ENCODE results near the gene PUS1.

The PUS1 gene

GRCh38 chr12:131897276-131897675 lies 31.8 kb upstream of the PUS1 start:
- Histone ChIP-seq H4K20me1 (ENCODE audit: insufficient read depth, low read length) (peaks cover 49% of the 10 kb centered on the region), H3K9me3 (ENCODE audit: insufficient read depth, low read length, severe bottlenecking) (no peaks in the 10 kb centered on the region), H3K4me3 (ENCODE audit: low read depth in 1 of 2, low read length in 2 of 2) (peak overlapping the region in 1 of 2 experiments; percentile 13; a peak in 1 of 4 replicates), H3K79me2 (ENCODE audit: insufficient read depth, low read length) (peaks cover 70% of the 10 kb centered on the region), H3K36me3 (ENCODE audit: insufficient read depth, low read length) (peaks cover 45% of the 10 kb centered on the region), H3K9ac (ENCODE audit: low read depth, low read length) (peak overlapping the region; percentile 68; the same call in 1 of the 2 replicates), H3K4me1 (ENCODE audit: insufficient read depth, low read length) (peaks cover 34% of the 10 kb centered on the region), H3K27me3 (ENCODE audit: insufficient read depth, low read length, poor library complexity) (no peaks in the 10 kb centered on the region), H3K27ac (ENCODE audit: low read length) (peak overlapping the region; percentile 60), H3K4me2 (ENCODE audit: insufficient read depth, low read length) (peak overlapping the region; percentile 87; the same call in 1 of the 2 replicates), H2AFZ (ENCODE audit: low read depth, low read length) (no peak overlapping the region)
- ATAC-seq (ENCODE audit: insufficient read depth, low read depth) (no peak), DNase-seq (no peak)
- TF ChIP-seq EZH2 (IDR thresholded peaks at IDR 0.05; ENCODE audit: borderline replicate concordance, low read depth, low read length, severe bottlenecking) (no peak), CTCF (IDR thresholded peaks at IDR 0.05; ENCODE audit: borderline replicate concordance, extremely low read depth, low read length, poor library complexity, severe bottlenecking) (no peak)

GRCh38 chr12:131897875-131898274 lies 31.2 kb upstream of the PUS1 start:
- H3K4me2 ChIP-seq (ENCODE audit: insufficient read depth, low read length): 0 out of 2 replicates have a peak overlapping the region, but pooled peaks have one; percentile 87
- no peaks in the 10 kb centered on the region for H3K9me3 ChIP-seq (ENCODE audit: insufficient read depth, low read length, severe bottlenecking)
- peaks cover 76% of the 10 kb centered on the region for H3K79me2 ChIP-seq (ENCODE audit: insufficient read depth, low read length)
- H2AFZ ChIP-seq (ENCODE audit: low read depth, low read length): no peak overlapping the region
- H3K4me3 ChIP-seq (ENCODE audit: low read depth in 1 of 2, low read length in 2 of 2): no peak overlapping the region
- peaks cover 55% of the 10 kb centered on the region for H4K20me1 ChIP-seq (ENCODE audit: insufficient read depth, low read length)
- no peak overlapping the region for H3K9ac ChIP-seq (ENCODE audit: low read depth, low read length)
- H3K4me1 ChIP-seq (ENCODE audit: insufficient read depth, low read length): peaks cover 34% of the 10 kb centered on the region
- H3K36me3 ChIP-seq (ENCODE audit: insufficient read depth, low read length): peaks cover 45% of the 10 kb centered on the region
- TF ChIP-seq CTCF (IDR thresholded peaks at IDR 0.05; ENCODE audit: borderline replicate concordance, extremely low read depth, low read length, poor library complexity, severe bottlenecking) (no peak), EZH2 (IDR thresholded peaks at IDR 0.05; ENCODE audit: borderline replicate concordance, low read depth, low read length, severe bottlenecking) (no peak)
- no peak for ATAC-seq (ENCODE audit: insufficient read depth, low read depth)
- DNase-seq: no peak
- no peaks in the 10 kb centered on the region for H3K27me3 ChIP-seq (ENCODE audit: insufficient read depth, low read length, poor library complexity)
- peak overlapping the region; percentile 60 for H3K27ac ChIP-seq (ENCODE audit: low read length)

- Histone ChIP-seq H4K20me1 (ENCODE audit: insufficient read depth, low read length) (peaks cover 77% of the 10 kb centered on the region), H2AFZ (ENCODE audit: low read depth, low read length) (no peak overlapping the region), H3K27me3 (ENCODE audit: insufficient read depth, low read length, poor library complexity) (no peaks in the 10 kb centered on the region), H3K4me1 (ENCODE audit: insufficient read depth, low read length) (peaks cover 27% of the 10 kb centered on the region), H3K9ac (ENCODE audit: low read depth, low read length) (no peak overlapping the region), H3K4me3 (ENCODE audit: low read depth in 1 of 2, low read length in 2 of 2) (no peak overlapping the region), H3K9me3 (ENCODE audit: insufficient read depth, low read length, severe bottlenecking) (no peaks in the 10 kb centered on the region), H3K79me2 (ENCODE audit: insufficient read depth, low read length) (peaks cover 95% of the 10 kb centered on the region), H3K4me2 (ENCODE audit: insufficient read depth, low read length) (no peak overlapping the region), H3K36me3 (ENCODE audit: insufficient read depth, low read length) (peaks cover 61% of the 10 kb centered on the region), H3K27ac (ENCODE audit: low read length) (no peak overlapping the region)
- DNase-seq (no peak), ATAC-seq (ENCODE audit: insufficient read depth, low read depth) (no peak)
- TF ChIP-seq CTCF (IDR thresholded peaks at IDR 0.05; ENCODE audit: borderline replicate concordance, extremely low read depth, low read length, poor library complexity, severe bottlenecking) (no peak), EZH2 (IDR thresholded peaks at IDR 0.05; ENCODE audit: borderline replicate concordance, low read depth, low read length, severe bottlenecking) (no peak)
Measured at GRCh38 chr12:131900397-131900796, 28.7 kb upstream of the PUS1 start.
